MCF 10A (cell line): ENCODE data around the gene AFAP1L1. TPM values are rescaled to one million over a fixed set of nuclear protein-coding genes. Genes with fewer than 3 reads are reported as not detected.

Source experiments
- BruUV-seq: library from RNA; stranded (reverse); fragments of 400-500 nt; replicated peaks from 2 replicates; lab custom pipeline; 2021; lab: Mats Ljungman, UMichigan
- CTCF ChIA-PET: fragments of 300-600 bp; sonication (Branson Sonifier 250); formaldehyde crosslinking; extraction: SDS; loops from one replicate; lab custom pipeline; 2021; ENCODE audit warnings: antibody characterized with exemption, inconsistent platforms; lab: Yijun Ruan, JAX
- POLR2A ChIA-PET: fragments of 300-600, 350-650 bp; sonication (Branson Sonifier 250); formaldehyde crosslinking; extraction: SDS; loops from one replicate; lab custom pipeline; 2020; ENCODE audit warnings: antibody characterized with exemption, inconsistent platforms; lab: Yijun Ruan, JAX
- DNase-seq: peaks from one replicate; pipeline ENCODE4 v3.0.0-alpha.2; 2018; ENCODE audit not compliant: unreplicated experiment
- H3K27ac Mint-ChIP-seq: one replicate; pipeline ENCODE4 v1.8.0; 2022; ENCODE audit warnings: mild to moderate bottlenecking, low read depth, mixed read lengths; ENCODE audit not compliant: unreplicated experiment
- H3K27me3 Mint-ChIP-seq: one replicate; pipeline ENCODE4 v1.8.0; 2022; ENCODE audit warnings: mixed read lengths; ENCODE audit not compliant: insufficient read depth, unreplicated experiment
- H3K36me3 Mint-ChIP-seq: one replicate; pipeline ENCODE4 v1.8.0; 2022; ENCODE audit warnings: mild to moderate bottlenecking, moderate library complexity, mixed read lengths; ENCODE audit not compliant: insufficient read depth, unreplicated experiment
- H3K4me1 Mint-ChIP-seq: one replicate; pipeline ENCODE4 v1.8.0; 2022; ENCODE audit warnings: mixed read lengths; ENCODE audit not compliant: insufficient read depth, unreplicated experiment
- H3K4me3 Mint-ChIP-seq: one replicate; pipeline ENCODE4 v1.8.0; 2022; ENCODE audit warnings: mild to moderate bottlenecking, moderate library complexity, mixed read lengths; ENCODE audit not compliant: unreplicated experiment
- H3K9me3 Mint-ChIP-seq: one replicate; pipeline ENCODE4 v1.8.0; 2022; ENCODE audit warnings: mixed read lengths; ENCODE audit not compliant: unreplicated experiment
- intact Hi-C: fragments of 100-400 bp; cut with micrococcal nuclease; formaldehyde crosslinking; loops from 2 replicates; pipeline ENCODE4 v1.14.1; 2022
- total RNA-seq: library from RNA; stranded (reverse); gene quantifications from 2 replicates; pipeline ENCODE4 v1.2.3, GENCODE V29; 2022
- TF ChIP-seq, protein P1 (sequence below): fragments of 200-600 bp; IDR thresholded peaks from one replicate; pipeline ENCODE4 v1.8.0; 2022; ENCODE audit warnings: antibody characterized with exemption, mild to moderate bottlenecking; ENCODE audit not compliant: unreplicated experiment

Gene AFAP1L1
- total RNA-seq, 1 experiment from 2014 or later = 4.8 TPM

DNA sequence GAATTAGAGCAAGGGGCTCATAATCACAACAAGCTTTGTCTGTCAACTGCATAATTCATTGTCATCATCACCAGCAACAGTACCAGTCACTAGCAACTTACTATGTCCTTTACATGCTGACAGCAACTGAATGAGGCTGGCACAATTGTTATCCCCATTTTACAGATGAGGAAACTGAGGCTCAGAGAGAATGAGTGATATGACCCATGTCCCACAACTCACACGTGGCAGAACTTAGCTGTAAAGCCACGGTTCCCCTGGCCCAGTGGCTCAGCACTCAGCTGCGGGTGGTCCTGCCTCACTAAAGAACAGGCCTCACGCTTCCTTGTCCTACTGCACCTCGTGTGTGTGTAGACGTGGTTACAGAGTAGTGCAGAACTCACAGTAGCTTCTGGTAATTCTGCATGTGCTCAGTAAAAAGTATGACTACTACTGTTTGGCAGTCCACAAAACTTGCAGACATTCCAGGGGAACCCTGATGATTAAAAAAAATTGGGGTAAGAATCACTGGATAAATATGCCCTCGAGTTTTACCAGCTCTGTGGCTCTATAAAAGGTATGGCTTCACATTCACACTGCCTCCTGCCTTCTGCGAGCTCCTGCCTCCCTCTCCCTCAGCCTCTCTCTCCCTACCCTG, 30.2 kb downstream of the AFAP1L1 start:
- DNase-seq = no peak
- ChIA-PET CTCF (interaction anchor here (0.7 to 2.8 kb wide), 10 partner anchors 15 to 201 kb away, joined by 3 to 15 read pairs (median 5); no protein-coding TSS in a partner anchor), POLR2A (interaction anchor here (1.0 to 1.5 kb wide), 4 partner anchors 19 to 260 kb away, joined by 3 to 7 read pairs (median 4); partner anchors contain the start of gene GRPEL2)
- Mint-ChIP-seq H3K4me3 (no peak overlapping the region), H3K4me1 (peaks cover under 1% of the 10 kb centered on the region), H3K36me3 (peaks cover 6% of the 10 kb centered on the region), H3K27me3 (no peaks in the 10 kb centered on the region), H3K9me3 (no peaks in the 10 kb centered on the region), H3K27ac (no peak overlapping the region)
- TF ChIP-seq, protein P1, sequence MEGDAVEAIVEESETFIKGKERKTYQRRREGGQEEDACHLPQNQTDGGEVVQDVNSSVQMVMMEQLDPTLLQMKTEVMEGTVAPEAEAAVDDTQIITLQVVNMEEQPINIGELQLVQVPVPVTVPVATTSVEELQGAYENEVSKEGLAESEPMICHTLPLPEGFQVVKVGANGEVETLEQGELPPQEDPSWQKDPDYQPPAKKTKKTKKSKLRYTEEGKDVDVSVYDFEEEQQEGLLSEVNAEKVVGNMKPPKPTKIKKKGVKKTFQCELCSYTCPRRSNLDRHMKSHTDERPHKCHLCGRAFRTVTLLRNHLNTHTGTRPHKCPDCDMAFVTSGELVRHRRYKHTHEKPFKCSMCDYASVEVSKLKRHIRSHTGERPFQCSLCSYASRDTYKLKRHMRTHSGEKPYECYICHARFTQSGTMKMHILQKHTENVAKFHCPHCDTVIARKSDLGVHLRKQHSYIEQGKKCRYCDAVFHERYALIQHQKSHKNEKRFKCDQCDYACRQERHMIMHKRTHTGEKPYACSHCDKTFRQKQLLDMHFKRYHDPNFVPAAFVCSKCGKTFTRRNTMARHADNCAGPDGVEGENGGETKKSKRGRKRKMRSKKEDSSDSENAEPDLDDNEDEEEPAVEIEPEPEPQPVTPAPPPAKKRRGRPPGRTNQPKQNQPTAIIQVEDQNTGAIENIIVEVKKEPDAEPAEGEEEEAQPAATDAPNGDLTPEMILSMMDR = no peak
- BruUV-seq = no TSS peak
- intact Hi-C loops = no loop called here

DNA sequence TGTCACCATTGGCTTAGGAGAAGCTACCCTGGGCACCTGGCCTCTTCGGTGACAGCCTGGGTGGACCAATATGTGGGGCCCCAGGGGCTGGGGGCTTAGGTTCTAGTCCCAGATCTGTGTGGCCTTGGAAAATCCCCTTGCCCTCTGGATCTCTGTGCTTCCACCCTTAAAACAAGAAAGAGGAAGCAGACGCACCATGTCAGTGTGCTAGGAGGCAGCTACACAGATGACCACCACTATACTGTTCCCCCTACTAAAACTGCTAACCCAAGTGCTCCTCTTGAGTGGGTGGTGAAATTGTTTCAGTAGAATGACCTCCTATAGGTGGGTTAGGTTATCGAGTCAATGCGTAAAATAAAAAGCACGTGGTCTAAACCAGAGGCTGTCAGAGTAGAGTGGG, 31.0 kb downstream of the AFAP1L1 start:
- Mint-ChIP-seq H3K36me3 (peaks cover 6% of the 10 kb centered on the region), H3K9me3 (no peaks in the 10 kb centered on the region), H3K4me1 (no peaks in the 10 kb centered on the region), H3K4me3 (no peak overlapping the region), H3K27ac (no peak overlapping the region), H3K27me3 (no peaks in the 10 kb centered on the region)
- no peak for DNase-seq
- ChIA-PET POLR2A (interaction anchor here (0.6 to 0.9 kb wide), 3 partner anchors 18 to 69 kb away, joined by 3 read pairs; no protein-coding TSS in a partner anchor), CTCF (interaction anchor here (0.5 to 3.6 kb wide), 9 partner anchors 12 to 273 kb away, joined by 3 to 15 read pairs (median 4); no protein-coding TSS in a partner anchor)
- TF ChIP-seq, protein P1 = no peak
- no TSS peak for BruUV-seq
- intact Hi-C loops = no loop called here

DNA sequence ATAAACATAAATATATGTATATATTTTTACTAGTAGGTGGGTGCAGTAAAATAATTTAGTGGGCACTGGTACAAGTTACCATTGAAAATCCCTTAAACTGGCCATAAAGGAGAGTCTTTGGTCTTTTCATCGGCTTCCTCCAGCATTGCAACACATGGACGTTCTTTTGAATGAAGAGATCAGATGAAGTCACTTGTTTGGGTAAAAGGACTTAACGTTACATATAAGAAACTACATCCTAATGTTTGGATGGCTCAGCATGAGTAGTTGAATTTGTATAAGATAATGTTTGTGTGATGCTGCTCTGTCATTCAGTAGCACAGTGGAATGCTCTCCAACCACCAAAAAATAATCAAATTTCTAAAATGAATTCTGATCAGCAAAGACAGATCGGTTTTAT, 31.6 kb downstream of the AFAP1L1 start:
- no peak for DNase-seq
- BruUV-seq = no TSS peak
- ChIA-PET POLR2A (interaction anchor here (0.6 to 0.9 kb wide), 2 partner anchors 18 to 68 kb away, joined by 3 read pairs; no protein-coding TSS in a partner anchor), CTCF (interaction anchor here (0.5 to 3.6 kb wide), 5 partner anchors 11 to 273 kb away, joined by 3 to 15 read pairs (median 4); no protein-coding TSS in a partner anchor)
- H3K27ac Mint-ChIP-seq = no peak overlapping the region
- H3K4me3 Mint-ChIP-seq = no peak overlapping the region
- H3K27me3 Mint-ChIP-seq = no peaks in the 10 kb centered on the region
- intact Hi-C loops = no loop called here
- peaks cover 6% of the 10 kb centered on the region for H3K36me3 Mint-ChIP-seq
- TF ChIP-seq, protein P1 = no peak
- H3K9me3 Mint-ChIP-seq = no peaks in the 10 kb centered on the region
- H3K4me1 Mint-ChIP-seq = no peaks in the 10 kb centered on the region

DNA sequence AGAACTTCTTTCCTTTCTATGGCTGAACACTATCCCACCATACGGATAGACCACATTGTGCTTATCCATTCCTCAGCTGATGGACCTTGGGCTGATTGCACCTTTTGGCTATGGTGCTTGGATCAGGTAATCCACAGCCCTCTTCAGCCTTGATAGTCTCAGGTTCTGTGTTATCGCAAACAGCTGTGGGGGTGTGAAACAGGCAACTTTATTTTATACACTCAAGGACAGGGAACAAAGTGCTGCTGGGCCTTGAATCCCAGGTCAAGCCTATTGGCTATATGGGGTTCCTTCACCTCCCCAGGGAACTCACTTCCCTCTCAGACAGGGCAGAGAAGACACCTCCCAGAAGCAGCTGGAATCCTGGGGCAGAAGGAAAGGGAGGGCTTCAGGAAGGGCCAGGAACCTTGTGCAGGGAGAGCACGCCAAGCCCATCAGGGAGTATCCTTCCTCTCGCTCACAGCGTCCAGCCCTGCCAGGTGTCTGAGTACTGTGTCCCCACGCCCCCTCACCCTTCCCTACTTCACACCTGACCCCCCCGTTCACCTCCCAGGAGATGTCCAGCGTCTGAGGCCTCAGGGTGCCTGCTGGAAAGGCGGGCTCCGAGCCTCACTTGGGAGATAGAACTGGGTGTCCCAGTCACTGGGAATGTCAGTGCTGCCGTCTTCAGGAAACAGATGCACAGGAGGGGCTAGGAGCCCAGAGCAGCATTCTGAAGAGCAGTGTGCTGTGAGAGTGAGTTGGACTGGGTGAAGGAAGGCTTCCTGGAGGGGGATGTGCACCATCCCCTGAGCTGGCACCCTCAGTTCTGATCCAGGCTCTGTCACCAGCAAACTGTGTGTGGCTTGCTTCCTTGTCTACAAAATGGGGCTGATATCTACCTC, 32.8 kb downstream of the AFAP1L1 start:
- TF ChIP-seq, protein P1 = no peak
- no peaks in the 10 kb centered on the region for H3K9me3 Mint-ChIP-seq
- H3K4me1 Mint-ChIP-seq = no peaks in the 10 kb centered on the region
- no peak for DNase-seq
- H3K36me3 Mint-ChIP-seq = peaks cover 6% of the 10 kb centered on the region
- no peak overlapping the region for H3K27ac Mint-ChIP-seq
- intact Hi-C loops = no loop called here
- ChIA-PET CTCF (interaction anchor here (0.8 to 27.3 kb wide), 4 partner anchors 10 to 114 kb away, joined by 4 to 1231 read pairs (median 11); partner anchors contain the start of genes GRPEL2, IL17B and PCYOX1L), POLR2A (interaction anchor here (0.7 kb wide), 3 partner anchors 22 to 71 kb away, joined by 3 read pairs; no protein-coding TSS in a partner anchor)
- H3K4me3 Mint-ChIP-seq = no peak overlapping the region
- no peaks in the 10 kb centered on the region for H3K27me3 Mint-ChIP-seq
- no TSS peak for BruUV-seq
